ENCODE results near the gene STXBP1.
A peak's percentile ranks its signal among the peaks of the same experiment; 100 is the strongest.

STXBP1 gene

GRCh38 chr9:127634698-127635097 lies 22.6 kb downstream of the STXBP1 start:
- no peaks in the 10 kb centered on the region for H3K27me3 ChIP-seq (ENCODE audit: insufficient read depth, poor library complexity, severe bottlenecking)

GRCh38 chr9:127635201-127635735 lies 23.2 kb downstream of the STXBP1 start:
- no peaks in the 10 kb centered on the region for H3K36me3 ChIP-seq (ENCODE audit: low read depth)
- no peak for TF ChIP-seq CTCF (IDR thresholded peaks at IDR 0.05; ENCODE audit: poor library complexity, severe bottlenecking)
- no peak overlapping the region for H3K4me3 ChIP-seq (ENCODE audit: severe bottlenecking)
- no peaks in the 10 kb centered on the region for H3K27me3 ChIP-seq (ENCODE audit: insufficient read depth, poor library complexity, severe bottlenecking)
- H3K4me1 ChIP-seq (ENCODE audit: insufficient read depth, poor library complexity, severe bottlenecking): peaks cover 12% of the 10 kb centered on the region
- ATAC-seq (ENCODE audit: low read depth) (no peak), DNase-seq (ENCODE audit: low spot score) (no peak)
- no peak overlapping the region for H3K27ac ChIP-seq (ENCODE audit: poor library complexity, severe bottlenecking)
- no peaks in the 10 kb centered on the region for H3K9me3 ChIP-seq (ENCODE audit: severe bottlenecking)

More at GRCh38 chr9:127634698-127635097, 22.6 kb downstream of the STXBP1 start:
- no peaks in the 10 kb centered on the region for H3K9me3 ChIP-seq (ENCODE audit: severe bottlenecking)
- no peak for TF ChIP-seq CTCF (IDR thresholded peaks at IDR 0.05; ENCODE audit: poor library complexity, severe bottlenecking)
- ATAC-seq (ENCODE audit: low read depth) (no peak), DNase-seq (ENCODE audit: low spot score) (no peak)
- H3K4me3 ChIP-seq (ENCODE audit: severe bottlenecking): no peak overlapping the region
- no peaks in the 10 kb centered on the region for H3K36me3 ChIP-seq (ENCODE audit: low read depth)
- peaks cover 12% of the 10 kb centered on the region for H3K4me1 ChIP-seq (ENCODE audit: insufficient read depth, poor library complexity, severe bottlenecking)
- H3K27ac ChIP-seq (ENCODE audit: poor library complexity, severe bottlenecking): no peak overlapping the region

- no peak for TF ChIP-seq CTCF (IDR thresholded peaks at IDR 0.05; ENCODE audit: poor library complexity, severe bottlenecking)
- Histone ChIP-seq H3K4me1 (ENCODE audit: insufficient read depth, poor library complexity, severe bottlenecking) (peaks cover 12% of the 10 kb centered on the region), H3K27me3 (ENCODE audit: insufficient read depth, poor library complexity, severe bottlenecking) (no peaks in the 10 kb centered on the region), H3K27ac (ENCODE audit: poor library complexity, severe bottlenecking) (no peak overlapping the region), H3K4me3 (ENCODE audit: severe bottlenecking) (no peak overlapping the region), H3K9me3 (ENCODE audit: severe bottlenecking) (no peaks in the 10 kb centered on the region), H3K36me3 (ENCODE audit: low read depth) (no peaks in the 10 kb centered on the region)
- DNase-seq (ENCODE audit: low spot score) (no peak), ATAC-seq (ENCODE audit: low read depth) (peak; percentile 58; the same call in 2 of the 3 replicates)
Measured at GRCh38 chr9:127637322-127637847, 25.3 kb downstream of the STXBP1 start.

GRCh38 chr9:127640908-127641545 lies 28.9 kb downstream of the STXBP1 start:
- H3K9me3 ChIP-seq (ENCODE audit: severe bottlenecking): no peaks in the 10 kb centered on the region
- H3K4me1 ChIP-seq (ENCODE audit: insufficient read depth, poor library complexity, severe bottlenecking): peaks cover 8% of the 10 kb centered on the region
- ATAC-seq (ENCODE audit: low read depth) (no peak), DNase-seq (ENCODE audit: low spot score) (no peak)
- no peak for TF ChIP-seq CTCF (IDR thresholded peaks at IDR 0.05; ENCODE audit: poor library complexity, severe bottlenecking)
- H3K4me3 ChIP-seq (ENCODE audit: severe bottlenecking): no peak overlapping the region
- H3K27ac ChIP-seq (ENCODE audit: poor library complexity, severe bottlenecking): no peak overlapping the region
- no peaks in the 10 kb centered on the region for H3K36me3 ChIP-seq (ENCODE audit: low read depth)
- no peaks in the 10 kb centered on the region for H3K27me3 ChIP-seq (ENCODE audit: insufficient read depth, poor library complexity, severe bottlenecking)
